Mesodermal cell (in vitro differentiated cells): ENCODE measurements around the gene PLTP. TPM values are rescaled to one million over a fixed set of nuclear protein-coding genes. Genes with fewer than 3 reads are reported as not detected.
"Not testable (repeated sequence)": the region's sequence is repeated elsewhere in the genome, so short reads cannot be mapped to it uniquely, and the experiment has no call there.

Experiments
- H3K27ac ChIP-seq: 2 replicates; pipeline ENCODE4 v1.7.0; 2013; ENCODE audit warnings: mild to moderate bottlenecking, low read depth, low read length, moderate library complexity; ENCODE audit not compliant: severe bottlenecking
- H3K36me3 ChIP-seq: 2 replicates; pipeline ENCODE4 v1.7.1; 2013; ENCODE audit warnings: mild to moderate bottlenecking, low read length, moderate library complexity; ENCODE audit not compliant: control insufficient read depth, insufficient read depth
- H3K4me1 ChIP-seq: one replicate; pipeline ENCODE4 v1.7.1; 2013; ENCODE audit warnings: mild to moderate bottlenecking, low read length; ENCODE audit not compliant: insufficient read depth, control insufficient read depth, poor library complexity, severe bottlenecking
- H3K4me3 ChIP-seq: 2 replicates; pipeline ENCODE4 v1.7.0; 2013; ENCODE audit warnings: low read length, control low read depth, mild to moderate bottlenecking; ENCODE audit not compliant: insufficient read depth, poor library complexity, severe bottlenecking; ENCODE audit errors: extremely low read depth
- H3K9me3 ChIP-seq: 2 replicates; pipeline ENCODE4 v1.7.1; 2013; ENCODE audit warnings: mild to moderate bottlenecking, low read length, moderate library complexity; ENCODE audit not compliant: control insufficient read depth
- WGBS, 2 experiments: methylation state at CpG; one replicate each; pipeline ENCODE4 v1.1.5; 2013; ENCODE audit warnings: missing lambda C conversion rate in 2 of 2; ENCODE audit not compliant: insufficient coverage in 2 of 2; 5-methylcytosine and 5-hydroxymethylcytosine counted together
- polyA plus RNA-seq, 2 experiments: library from polyadenylated mRNA; stranded (reverse); fragments of 50-300 nt; gene quantifications; one replicate each; pipeline ENCODE4 v1.2.3, GENCODE V29; 2013

Gene PLTP, protein sequence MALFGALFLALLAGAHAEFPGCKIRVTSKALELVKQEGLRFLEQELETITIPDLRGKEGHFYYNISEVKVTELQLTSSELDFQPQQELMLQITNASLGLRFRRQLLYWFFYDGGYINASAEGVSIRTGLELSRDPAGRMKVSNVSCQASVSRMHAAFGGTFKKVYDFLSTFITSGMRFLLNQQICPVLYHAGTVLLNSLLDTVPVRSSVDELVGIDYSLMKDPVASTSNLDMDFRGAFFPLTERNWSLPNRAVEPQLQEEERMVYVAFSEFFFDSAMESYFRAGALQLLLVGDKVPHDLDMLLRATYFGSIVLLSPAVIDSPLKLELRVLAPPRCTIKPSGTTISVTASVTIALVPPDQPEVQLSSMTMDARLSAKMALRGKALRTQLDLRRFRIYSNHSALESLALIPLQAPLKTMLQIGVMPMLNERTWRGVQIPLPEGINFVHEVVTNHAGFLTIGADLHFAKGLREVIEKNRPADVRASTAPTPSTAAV
- 142 TPM for polyA plus RNA-seq (2013, experiment 1 of 2)
- polyA plus RNA-seq (2013, experiment 2 of 2): 122 TPM

GRCh38 chr20:45911486-45912343 lies at the start of gene PLTP:
TSS of gene PLTP (minus strand) at chr20:45912155. CDS start at chr20:45911452, 703 bp downstream.
- WGBS, 2 experiments: 0% methylated on average over 28 to 44 of the region's 58 CpGs
- Histone ChIP-seq H3K4me1 (no peaks in the 10 kb centered on the region), H3K27ac (peak within 1 kb of the TSS; percentile 90), H3K36me3 (peaks cover 32% of the 10 kb centered on the region), H3K9me3 (no peaks in the 10 kb centered on the region), H3K4me3 (peak within 1 kb of the TSS; percentile 54)

DNA sequence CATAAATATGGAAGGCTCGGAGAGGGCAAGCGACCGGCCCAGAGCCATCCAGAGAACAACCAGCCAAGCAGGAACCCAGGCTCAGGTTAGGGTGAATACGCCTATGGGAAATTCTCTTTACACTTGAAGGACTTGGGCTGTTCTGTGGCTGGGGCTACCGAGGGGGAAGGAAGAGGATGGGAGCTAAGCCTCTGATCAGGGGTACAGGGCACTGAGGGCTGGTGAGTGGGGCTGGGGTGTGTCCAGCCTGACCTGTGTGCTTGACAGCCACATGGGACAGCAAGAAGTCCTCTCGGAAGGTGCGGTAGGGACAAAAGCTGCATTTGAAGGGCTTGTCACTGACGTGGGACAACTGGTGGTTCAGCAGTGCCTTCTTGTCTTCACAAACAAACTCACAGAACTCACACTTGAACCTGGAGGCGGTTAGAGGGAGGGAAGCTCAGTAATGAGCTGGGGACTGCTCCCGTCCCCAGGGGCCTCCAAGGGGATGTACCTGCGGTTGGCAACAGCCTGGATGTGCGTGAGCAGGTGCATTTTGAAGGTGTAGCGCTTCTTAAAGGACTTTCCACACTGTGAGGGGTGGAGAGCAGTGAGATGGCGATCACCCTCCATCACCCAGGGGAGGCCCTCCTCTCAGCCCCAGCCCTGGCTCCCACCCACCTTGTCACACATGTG lies 48.1 kb upstream of the PLTP start:
- 97% methylated on average over 9 to 12 of the region's 14 CpGs for WGBS, 2 experiments

GRCh38 chr20:45959126-45959525 lies 47.2 kb upstream of the PLTP start:
- Histone ChIP-seq H3K9me3 (no peaks in the 10 kb centered on the region), H3K4me3 (no peak overlapping the region), H3K36me3 (peaks cover 84% of the 10 kb centered on the region), H3K27ac (no peak overlapping the region), H3K4me1 (no peaks in the 10 kb centered on the region)
- 88 to 91% methylated on average over 16 of the region's 16 CpGs for WGBS, 2 experiments

More for the DNA sequence above, 48.1 kb upstream of the PLTP start:
- Histone ChIP-seq H3K27ac (no peak overlapping the region), H3K4me1 (no peaks in the 10 kb centered on the region), H3K4me3 (no peak overlapping the region), H3K9me3 (no peaks in the 10 kb centered on the region), H3K36me3 (peaks cover 90% of the 10 kb centered on the region)

DNA sequence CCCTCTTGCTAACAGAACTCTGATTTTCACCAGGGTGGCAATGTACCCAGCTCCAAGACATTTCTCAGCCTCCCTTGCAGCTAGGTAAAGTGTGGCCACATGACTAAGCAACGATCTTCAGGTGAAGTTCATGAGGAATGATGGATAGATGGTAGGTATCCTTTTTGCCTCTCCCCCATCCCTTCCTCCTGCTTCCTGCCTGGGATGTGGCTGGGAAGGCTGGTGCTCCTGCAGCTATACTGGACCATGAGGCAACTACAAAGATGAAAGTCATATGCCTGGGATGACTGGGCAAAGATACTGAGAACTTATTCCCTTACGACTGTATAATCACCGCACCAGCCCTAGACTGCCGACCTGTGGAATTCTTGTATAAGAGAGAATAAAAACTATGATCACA lies 46.6 kb upstream of the PLTP start:
- no peaks in the 10 kb centered on the region for H3K9me3 ChIP-seq
- no CpG with 5 or more reads among the region's 4 CpGs for WGBS, 2 experiments
- no peaks in the 10 kb centered on the region for H3K4me1 ChIP-seq
- H3K36me3 ChIP-seq: peaks cover 85% of the 10 kb centered on the region
- H3K4me3 ChIP-seq: no peak overlapping the region
- H3K27ac ChIP-seq: no peak overlapping the region

GRCh38 chr20:45957021-45957941 lies 45.3 kb upstream of the PLTP start:
- Histone ChIP-seq H3K4me1 (no peaks in the 10 kb centered on the region), H3K4me3 (no peak overlapping the region), H3K27ac (no peak overlapping the region), H3K36me3 (peaks cover 87% of the 10 kb centered on the region), H3K9me3 (no peaks in the 10 kb centered on the region)
- WGBS, 2 experiments: 94 to 97% methylated on average over 17 to 18 of the region's 19 CpGs

GRCh38 chr20:45956326-45956725 lies 44.4 kb upstream of the PLTP start:
- H3K4me1 ChIP-seq, H3K9me3 ChIP-seq, H3K4me3 ChIP-seq, H3K27ac ChIP-seq: not testable (repeated sequence)
- H3K36me3 ChIP-seq: peaks cover 87% of the 10 kb centered on the region
- WGBS, 2 experiments: 95 to 96% methylated on average over 6 to 7 of the region's 10 CpGs

DNA sequence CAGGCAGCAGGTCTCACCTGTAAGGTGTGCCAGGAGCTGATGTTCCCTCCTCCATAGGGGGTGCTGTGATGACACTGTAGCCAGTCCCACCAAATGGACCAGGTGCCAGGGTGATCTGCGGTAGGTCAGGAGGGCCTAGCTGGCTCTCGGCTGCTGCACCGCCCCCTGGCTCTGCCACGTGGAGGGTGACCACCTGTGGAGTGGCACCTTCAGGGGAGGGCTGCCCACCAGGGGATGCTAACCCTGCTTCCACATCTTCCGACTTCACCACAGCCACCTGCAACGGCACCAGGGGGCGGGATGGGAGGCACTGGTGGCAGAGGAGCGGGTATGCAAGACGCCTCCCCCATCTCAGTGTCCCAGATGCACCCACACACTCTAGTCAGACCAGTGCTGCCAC lies 41.7 kb upstream of the PLTP start:
- Histone ChIP-seq H3K36me3 (peaks cover 84% of the 10 kb centered on the region), H3K9me3 (no peaks in the 10 kb centered on the region), H3K4me1 (no peaks in the 10 kb centered on the region), H3K27ac (no peak overlapping the region), H3K4me3 (no peak overlapping the region)
- WGBS, 2 experiments: 83 to 96% methylated on average over 8 of the region's 9 CpGs

GRCh38 chr20:45952861-45953260 lies 40.9 kb upstream of the PLTP start:
- no peaks in the 10 kb centered on the region for H3K9me3 ChIP-seq
- H3K27ac ChIP-seq: no peak overlapping the region
- H3K4me1 ChIP-seq: no peaks in the 10 kb centered on the region
- no peak overlapping the region for H3K4me3 ChIP-seq
- peaks cover 84% of the 10 kb centered on the region for H3K36me3 ChIP-seq
- WGBS, 2 experiments: 93 to 95% methylated on average over 5 of the region's 5 CpGs

GRCh38 chr20:45951925-45952834 lies 40.2 kb upstream of the PLTP start:
- Histone ChIP-seq H3K4me3 (no peak overlapping the region), H3K27ac (no peak overlapping the region), H3K36me3 (peaks cover 84% of the 10 kb centered on the region), H3K4me1 (no peaks in the 10 kb centered on the region), H3K9me3 (no peaks in the 10 kb centered on the region)
- WGBS, 2 experiments: 95% methylated on average over 13 to 18 of the region's 19 CpGs
